NCI-H510A (cell line): ENCODE data around the gene JPH3.
"Not testable (repeated sequence)": the region's sequence is repeated elsewhere in the genome, so short reads cannot be mapped to it uniquely, and the experiment has no call there.

Source experiments
- DNase-seq: peaks from one replicate; lab custom pipeline; 2025; lab: John Stamatoyannopoulos, UW

Gene JPH3

GRCh38 chr16:87575027-87575804 lies 27.1 kb upstream of the JPH3 start:
- no peak for DNase-seq

GRCh38 chr16:87576171-87576570 lies 26.1 kb upstream of the JPH3 start:
- DNase-seq = no peak

GRCh38 chr16:87578142-87578930 lies 24.0 kb upstream of the JPH3 start:
- DNase-seq = not testable (repeated sequence)

- no peak for DNase-seq
Measured at GRCh38 chr16:87579691-87580090, 22.6 kb upstream of the JPH3 start.

- DNase-seq = no peak
Measured at GRCh38 chr16:87580855-87581261, 21.4 kb upstream of the JPH3 start.

GRCh38 chr16:87581857-87582215 lies 20.5 kb upstream of the JPH3 start:
- DNase-seq = no peak

- DNase-seq = no peak
Measured at GRCh38 chr16:87582216-87582965, 19.9 kb upstream of the JPH3 start.

GRCh38 chr16:87582966-87583325 lies 19.4 kb upstream of the JPH3 start:
- no peak for DNase-seq

GRCh38 chr16:87583453-87584131 lies 18.7 kb upstream of the JPH3 start:
- no peak for DNase-seq

GRCh38 chr16:87584271-87584670 lies 18.0 kb upstream of the JPH3 start:
- no peak for DNase-seq

- no peak for DNase-seq
Measured at GRCh38 chr16:87584975-87585374, 17.3 kb upstream of the JPH3 start.

- DNase-seq = no peak
Measured at GRCh38 chr16:87585442-87586200, 16.7 kb upstream of the JPH3 start.

- no peak for DNase-seq
Measured at GRCh38 chr16:87586201-87586782, 16.0 kb upstream of the JPH3 start.

GRCh38 chr16:87587636-87588035 lies 14.7 kb upstream of the JPH3 start:
- DNase-seq = no peak

- no peak for DNase-seq
Measured at GRCh38 chr16:87592018-87592712, 10.1 kb upstream of the JPH3 start.

GRCh38 chr16:87593710-87594258 lies 8.5 kb upstream of the JPH3 start:
- DNase-seq = no peak

- no peak for DNase-seq
Measured at GRCh38 chr16:87595712-87596111, 6.6 kb upstream of the JPH3 start.

GRCh38 chr16:87597324-87597830 lies 4.9 kb upstream of the JPH3 start:
- DNase-seq = no peak

GRCh38 chr16:87598431-87598830 lies 3.9 kb upstream of the JPH3 start:
- DNase-seq = no peak

- DNase-seq = no peak
Measured at GRCh38 chr16:87600246-87600645, 2.1 kb upstream of the JPH3 start.
